ENCODE measurements around the gene CADPS. TPM values are rescaled to one million over a fixed set of nuclear protein-coding genes. Genes with fewer than 3 reads are reported as not detected.

CADPS gene
- polyA plus RNA-seq, 1 donor (not counting 4 experiments of a cell fraction or from before 2014, with no cell fraction given) = not detected

DNA sequence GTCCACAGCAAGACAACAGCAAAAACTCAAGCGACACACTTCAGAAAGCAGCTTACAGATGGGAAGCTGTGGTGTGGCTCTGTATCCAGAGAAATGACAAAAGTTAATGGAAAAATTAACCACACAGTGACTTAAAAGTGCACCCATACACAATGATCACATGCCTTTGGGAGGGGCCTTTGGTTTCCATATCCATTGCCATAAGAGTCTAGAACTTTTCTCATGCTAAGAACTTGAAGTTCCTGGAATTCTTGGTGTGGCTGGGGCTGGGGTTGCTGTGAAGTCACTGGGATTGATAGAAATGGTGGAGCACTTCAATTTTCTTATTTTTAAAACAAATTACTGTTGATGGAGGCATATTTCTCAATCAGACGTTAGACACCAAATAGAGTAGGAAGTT, 393.3 kb downstream of the CADPS start:
- FAIRE-seq = no peak

DNA sequence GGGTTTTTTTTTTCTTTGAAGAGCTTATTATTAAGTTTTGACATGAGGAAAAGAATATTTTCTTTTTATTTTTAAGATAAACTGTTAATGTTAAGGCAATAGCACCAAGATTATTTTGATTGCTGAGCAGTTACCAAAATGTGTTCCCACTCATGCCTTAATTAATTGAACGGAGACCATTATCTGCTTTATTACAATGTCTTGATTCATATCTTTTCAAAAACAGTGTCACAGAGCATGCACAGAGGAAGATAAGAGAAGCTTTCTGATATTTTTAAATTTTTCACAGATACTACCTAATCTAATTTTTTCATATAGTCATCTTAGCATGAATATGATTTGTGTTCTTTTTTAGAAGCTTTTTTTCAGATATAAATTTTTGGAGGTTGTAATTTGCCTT, 395.2 kb downstream of the CADPS start:
- Histone ChIP-seq H3K9ac (ENCODE audit: control insufficient read depth, extremely low read depth, insufficient read depth, low read length) (no peak overlapping the region), H3K4me1 (ENCODE audit: control insufficient read depth, extremely low read depth, insufficient read depth, low read length) (no peaks in the 10 kb centered on the region), H3K4me2 (ENCODE audit: control insufficient read depth, extremely low read depth, insufficient read depth, low read depth, low read length) (no peak overlapping the region), H3K27ac (ENCODE audit: control insufficient read depth, insufficient read depth, low read length) (no peak overlapping the region), H4K20me1 (ENCODE audit: control insufficient read depth, extremely low read depth, insufficient read depth, low read length) (no peaks in the 10 kb centered on the region), H3K79me2 (ENCODE audit: control insufficient read depth, insufficient read depth, low read length) (no peaks in the 10 kb centered on the region), H3K9me3 (ENCODE audit: control insufficient read depth, low read depth, low read length) (no peaks in the 10 kb centered on the region), H3K4me3 (ENCODE audit: control insufficient read depth in 2 of 3, extremely low read depth in 1 of 3, insufficient read depth in 2 of 3, low read depth in 1 of 3, low read length in 3 of 3) (no peak overlapping the region), H2AFZ (ENCODE audit: control insufficient read depth, low read length) (no peak overlapping the region), H3K27me3 (ENCODE audit: control insufficient read depth, extremely low read depth, insufficient read depth, low read length) (peaks cover 16% of the 10 kb centered on the region), H3K9me1 (ENCODE audit: control insufficient read depth, extremely low read depth, insufficient read depth, low read length) (no peaks in the 10 kb centered on the region), H3K36me3 (ENCODE audit: control insufficient read depth in 2 of 2, extremely low read depth in 1 of 2, insufficient read depth in 2 of 2, low read length in 2 of 2) (no peaks in the 10 kb centered on the region)
- DNase-seq (ENCODE audit: low read depth, low spot score) (no peak), FAIRE-seq (no peak)
- TF ChIP-seq, protein P1, sequence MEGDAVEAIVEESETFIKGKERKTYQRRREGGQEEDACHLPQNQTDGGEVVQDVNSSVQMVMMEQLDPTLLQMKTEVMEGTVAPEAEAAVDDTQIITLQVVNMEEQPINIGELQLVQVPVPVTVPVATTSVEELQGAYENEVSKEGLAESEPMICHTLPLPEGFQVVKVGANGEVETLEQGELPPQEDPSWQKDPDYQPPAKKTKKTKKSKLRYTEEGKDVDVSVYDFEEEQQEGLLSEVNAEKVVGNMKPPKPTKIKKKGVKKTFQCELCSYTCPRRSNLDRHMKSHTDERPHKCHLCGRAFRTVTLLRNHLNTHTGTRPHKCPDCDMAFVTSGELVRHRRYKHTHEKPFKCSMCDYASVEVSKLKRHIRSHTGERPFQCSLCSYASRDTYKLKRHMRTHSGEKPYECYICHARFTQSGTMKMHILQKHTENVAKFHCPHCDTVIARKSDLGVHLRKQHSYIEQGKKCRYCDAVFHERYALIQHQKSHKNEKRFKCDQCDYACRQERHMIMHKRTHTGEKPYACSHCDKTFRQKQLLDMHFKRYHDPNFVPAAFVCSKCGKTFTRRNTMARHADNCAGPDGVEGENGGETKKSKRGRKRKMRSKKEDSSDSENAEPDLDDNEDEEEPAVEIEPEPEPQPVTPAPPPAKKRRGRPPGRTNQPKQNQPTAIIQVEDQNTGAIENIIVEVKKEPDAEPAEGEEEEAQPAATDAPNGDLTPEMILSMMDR (optimal IDR thresholded peaks at IDR 0.05 in 1 of 3, IDR thresholded peaks at IDR 0.05 in 1 of 3, conservative IDR thresholded peaks at IDR 0.05 in 1 of 3; ENCODE audit: extremely low read depth in 1 of 3, insufficient read depth in 2 of 3, low read length in 3 of 3) = no peak
- no peak for TF ChIP-seq EZH2 (IDR thresholded peaks at IDR 0.05; ENCODE audit: low read length)
- dilution Hi-C loops (cut with MboI; ENCODE audit: extremely low pct_ligation_motif_present, low sequenced_read_pairs) = no loop called here

More for the DNA sequence above, 393.3 kb downstream of the CADPS start:
- Histone ChIP-seq H3K9ac (ENCODE audit: control insufficient read depth, extremely low read depth, insufficient read depth, low read length) (no peak overlapping the region), H3K9me3 (ENCODE audit: control insufficient read depth, low read depth, low read length) (no peaks in the 10 kb centered on the region), H2AFZ (ENCODE audit: control insufficient read depth, low read length) (no peak overlapping the region), H3K79me2 (ENCODE audit: control insufficient read depth, insufficient read depth, low read length) (no peaks in the 10 kb centered on the region), H4K20me1 (ENCODE audit: control insufficient read depth, extremely low read depth, insufficient read depth, low read length) (no peaks in the 10 kb centered on the region), H3K4me3 (ENCODE audit: control insufficient read depth in 2 of 3, extremely low read depth in 1 of 3, insufficient read depth in 2 of 3, low read depth in 1 of 3, low read length in 3 of 3) (no peak overlapping the region), H3K4me2 (ENCODE audit: control insufficient read depth, extremely low read depth, insufficient read depth, low read depth, low read length) (no peak overlapping the region), H3K4me1 (ENCODE audit: control insufficient read depth, extremely low read depth, insufficient read depth, low read length) (no peaks in the 10 kb centered on the region), H3K27me3 (ENCODE audit: control insufficient read depth, extremely low read depth, insufficient read depth, low read length) (peaks cover 16% of the 10 kb centered on the region), H3K9me1 (ENCODE audit: control insufficient read depth, extremely low read depth, insufficient read depth, low read length) (no peaks in the 10 kb centered on the region), H3K36me3 (ENCODE audit: control insufficient read depth in 2 of 2, extremely low read depth in 1 of 2, insufficient read depth in 2 of 2, low read length in 2 of 2) (no peaks in the 10 kb centered on the region), H3K27ac (ENCODE audit: control insufficient read depth, insufficient read depth, low read length) (no peak overlapping the region)
- DNase-seq (ENCODE audit: low read depth, low spot score) = no peak
- dilution Hi-C loops (cut with MboI; ENCODE audit: extremely low pct_ligation_motif_present, low sequenced_read_pairs) = no loop called here
- no peak for TF ChIP-seq EZH2 (IDR thresholded peaks at IDR 0.05; ENCODE audit: low read length)
- TF ChIP-seq, protein P1 (optimal IDR thresholded peaks at IDR 0.05 in 1 of 3, IDR thresholded peaks at IDR 0.05 in 1 of 3, conservative IDR thresholded peaks at IDR 0.05 in 1 of 3; ENCODE audit: extremely low read depth in 1 of 3, insufficient read depth in 2 of 3, low read length in 3 of 3) = no peak
